ENCODE results near the gene ANKRD42. TPM values are rescaled to one million over a fixed set of nuclear protein-coding genes. Genes with fewer than 3 reads are reported as not detected.

ANKRD42 gene
- total and polyA plus RNA-seq, 2 of the 8 experiments (the other 6 are each of a cell fraction or from before 2014, with no cell fraction given), result 2.0 to 5.5 TPM

- WGBS, 2 experiments (ENCODE audit: extremely low coverage in 1 of 2, insufficient coverage in 1 of 2, insufficient read length in 1 of 2, insufficient replicate concordance in 2 of 2, low coverage in 1 of 2, low lambda C conversion rate in 2 of 2, missing lambda C conversion rate in 1 of 2), result 84% methylated on average over 2 of the region's 2 CpGs; no CpG with 5 or more reads in 1 of the 2 experiments
- no peak for DNase-seq (ENCODE audit: low read depth in 1 of 2, low spot score in 2 of 2)
- no peaks in the 10 kb centered on the region for H3K9me3 ChIP-seq (ENCODE audit: insufficient read depth in 2 of 2, low read depth in 1 of 2, low read length in 1 of 2)
- H3K27me3 ChIP-seq (replicated peaks in 1 of 4; ENCODE audit: control insufficient read depth in 3 of 4, extremely low read depth in 1 of 4, insufficient read depth in 3 of 4, low read length in 3 of 4), result no peaks in the 10 kb centered on the region
- no peak overlapping the region for H3K18ac ChIP-seq (ENCODE audit: extremely low read depth, low read length)
- H3K4me3 ChIP-seq (ENCODE audit: extremely low read depth in 1 of 4, insufficient read depth in 2 of 4, low read depth in 3 of 4, low read length in 4 of 4), result no peak overlapping the region
- H2BK12ac ChIP-seq (ENCODE audit: low read depth, low read length), result no peak overlapping the region
- no peak overlapping the region for H2BK5ac ChIP-seq (ENCODE audit: low read depth, low read length)
- H3K79me2 ChIP-seq (ENCODE audit: control insufficient read depth in 1 of 2, insufficient read depth in 2 of 2, low read length in 2 of 2), result no peaks in the 10 kb centered on the region
- no peak overlapping the region for H3K23ac ChIP-seq (ENCODE audit: insufficient read length)
- H4K91ac ChIP-seq (replicated peaks; ENCODE audit: insufficient read length, low read length), result no peak overlapping the region
- no peaks in the 10 kb centered on the region for H3K36me3 ChIP-seq (ENCODE audit: control insufficient read depth in 2 of 4, insufficient read depth in 4 of 4, low read length in 3 of 4)
- no peak overlapping the region for H4K8ac ChIP-seq (ENCODE audit: extremely low read depth, insufficient read depth, low read length)
- no peak overlapping the region for H3K14ac ChIP-seq (ENCODE audit: insufficient read length)
- H3K56ac ChIP-seq (replicated peaks; ENCODE audit: insufficient read length, low read depth, low read length), result no peak overlapping the region
- no peak overlapping the region for H2BK15ac ChIP-seq (ENCODE audit: low read length)
- H3K23me2 ChIP-seq (ENCODE audit: low read depth, low read length), result no peaks in the 10 kb centered on the region; the same call in 1 of the 2 replicates
- no peak overlapping the region for H3K4ac ChIP-seq (replicated peaks; ENCODE audit: insufficient read length, low read depth, low read length)
- no peaks in the 10 kb centered on the region for H3K4me1 ChIP-seq (replicated peaks in 1 of 4; ENCODE audit: control insufficient read depth in 3 of 4, insufficient read depth in 4 of 4, low read length in 3 of 4)
- H4K5ac ChIP-seq (ENCODE audit: insufficient read length, low read depth, low read length), result no peak overlapping the region
- H3K79me1 ChIP-seq (ENCODE audit: low read depth, low read length), result no peaks in the 10 kb centered on the region
- no peak overlapping the region for H2AK5ac ChIP-seq (ENCODE audit: low read depth, low read length)
- no peaks in the 10 kb centered on the region for H4K20me1 ChIP-seq (replicated peaks in 1 of 2; ENCODE audit: control insufficient read depth in 1 of 2, insufficient read depth in 2 of 2, low read length in 2 of 2)
- no peak overlapping the region for H3K4me2 ChIP-seq (ENCODE audit: insufficient read depth in 1 of 2, low read depth in 2 of 2, low read length in 2 of 2)
- no peak overlapping the region for H3K9ac ChIP-seq (replicated peaks in 1 of 4; ENCODE audit: extremely low read depth in 1 of 4, low read depth in 3 of 4, low read length in 3 of 4)
- no peak overlapping the region for H2BK120ac ChIP-seq (replicated peaks; ENCODE audit: low read depth, low read length)
- CTCF ChIA-PET (ENCODE audit: partially characterized antibody), result interaction anchor here (0.7 to 1.3 kb wide), 3 partner anchors 9 to 565 kb away, joined by 3 to 5 read pairs (median 4); no protein-coding TSS in a partner anchor
- no peak for FAIRE-seq
- H2BK20ac ChIP-seq (ENCODE audit: low read length), result no peak overlapping the region
- H2AFZ ChIP-seq (ENCODE audit: low read length), result no peak overlapping the region
- POLR2A ChIA-PET (ENCODE audit: partially characterized antibody), result no interaction called here
- no peak overlapping the region for H3K27ac ChIP-seq (ENCODE audit: low read depth, low read length)
- TF ChIP-seq POU5F1 (IDR thresholded peaks at IDR 0.05; ENCODE audit: low read depth, low read length) (no peak), SRF (IDR thresholded peaks at IDR 0.05; ENCODE audit: low read depth, low read length) (no peak), CHD2 (IDR thresholded peaks at IDR 0.05; ENCODE audit: low read length) (no peak), TAF7 (optimal IDR thresholded peaks at IDR 0.05; ENCODE audit: borderline replicate concordance, low read depth, low read length) (no peak), SAP30 (IDR thresholded peaks at IDR 0.05; ENCODE audit: insufficient read depth, insufficient replicate concordance, low read length) (no peak), KDM4A (IDR thresholded peaks at IDR 0.05; ENCODE audit: low read depth, low read length, severe bottlenecking) (no peak), NANOG (IDR thresholded peaks at IDR 0.05; ENCODE audit: insufficient read depth, low read depth, low read length, poor library complexity, severe bottlenecking) (no peak), MAX (IDR thresholded peaks at IDR 0.05) (no peak), HDAC2 (IDR thresholded peaks at IDR 0.05; ENCODE audit: borderline replicate concordance in 1 of 2, low read depth in 2 of 2, low read length in 2 of 2) (no peak), CTBP2 (IDR thresholded peaks at IDR 0.05; ENCODE audit: borderline replicate concordance, insufficient read depth, insufficient read length, low read length) (no peak), KDM5A (IDR thresholded peaks at IDR 0.05; ENCODE audit: low read length) (no peak)
- TF ChIP-seq, protein P1, sequence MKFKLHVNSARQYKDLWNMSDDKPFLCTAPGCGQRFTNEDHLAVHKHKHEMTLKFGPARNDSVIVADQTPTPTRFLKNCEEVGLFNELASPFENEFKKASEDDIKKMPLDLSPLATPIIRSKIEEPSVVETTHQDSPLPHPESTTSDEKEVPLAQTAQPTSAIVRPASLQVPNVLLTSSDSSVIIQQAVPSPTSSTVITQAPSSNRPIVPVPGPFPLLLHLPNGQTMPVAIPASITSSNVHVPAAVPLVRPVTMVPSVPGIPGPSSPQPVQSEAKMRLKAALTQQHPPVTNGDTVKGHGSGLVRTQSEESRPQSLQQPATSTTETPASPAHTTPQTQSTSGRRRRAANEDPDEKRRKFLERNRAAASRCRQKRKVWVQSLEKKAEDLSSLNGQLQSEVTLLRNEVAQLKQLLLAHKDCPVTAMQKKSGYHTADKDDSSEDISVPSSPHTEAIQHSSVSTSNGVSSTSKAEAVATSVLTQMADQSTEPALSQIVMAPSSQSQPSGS (IDR thresholded peaks at IDR 0.05; ENCODE audit: low read length), result no peak
Observed at GRCh38 chr11:83252266-83252665, 58.8 kb downstream of the ANKRD42 start.

Measured in H1 (cell line).